Activated CD4-positive, alpha-beta T cell treated with anti-CD3 and anti-CD28 coated beads, Interleukin-2, amount 50 U/mL, for 1 hour (primary cell): ENCODE measurements around the gene EEFSEC.

Experiments
- DNase-seq: peaks from one replicate; pipeline ENCODE4 v3.0.0-alpha.2; 2020

Gene EEFSEC, protein sequence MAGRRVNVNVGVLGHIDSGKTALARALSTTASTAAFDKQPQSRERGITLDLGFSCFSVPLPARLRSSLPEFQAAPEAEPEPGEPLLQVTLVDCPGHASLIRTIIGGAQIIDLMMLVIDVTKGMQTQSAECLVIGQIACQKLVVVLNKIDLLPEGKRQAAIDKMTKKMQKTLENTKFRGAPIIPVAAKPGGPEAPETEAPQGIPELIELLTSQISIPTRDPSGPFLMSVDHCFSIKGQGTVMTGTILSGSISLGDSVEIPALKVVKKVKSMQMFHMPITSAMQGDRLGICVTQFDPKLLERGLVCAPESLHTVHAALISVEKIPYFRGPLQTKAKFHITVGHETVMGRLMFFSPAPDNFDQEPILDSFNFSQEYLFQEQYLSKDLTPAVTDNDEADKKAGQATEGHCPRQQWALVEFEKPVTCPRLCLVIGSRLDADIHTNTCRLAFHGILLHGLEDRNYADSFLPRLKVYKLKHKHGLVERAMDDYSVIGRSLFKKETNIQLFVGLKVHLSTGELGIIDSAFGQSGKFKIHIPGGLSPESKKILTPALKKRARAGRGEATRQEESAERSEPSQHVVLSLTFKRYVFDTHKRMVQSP

DNA sequence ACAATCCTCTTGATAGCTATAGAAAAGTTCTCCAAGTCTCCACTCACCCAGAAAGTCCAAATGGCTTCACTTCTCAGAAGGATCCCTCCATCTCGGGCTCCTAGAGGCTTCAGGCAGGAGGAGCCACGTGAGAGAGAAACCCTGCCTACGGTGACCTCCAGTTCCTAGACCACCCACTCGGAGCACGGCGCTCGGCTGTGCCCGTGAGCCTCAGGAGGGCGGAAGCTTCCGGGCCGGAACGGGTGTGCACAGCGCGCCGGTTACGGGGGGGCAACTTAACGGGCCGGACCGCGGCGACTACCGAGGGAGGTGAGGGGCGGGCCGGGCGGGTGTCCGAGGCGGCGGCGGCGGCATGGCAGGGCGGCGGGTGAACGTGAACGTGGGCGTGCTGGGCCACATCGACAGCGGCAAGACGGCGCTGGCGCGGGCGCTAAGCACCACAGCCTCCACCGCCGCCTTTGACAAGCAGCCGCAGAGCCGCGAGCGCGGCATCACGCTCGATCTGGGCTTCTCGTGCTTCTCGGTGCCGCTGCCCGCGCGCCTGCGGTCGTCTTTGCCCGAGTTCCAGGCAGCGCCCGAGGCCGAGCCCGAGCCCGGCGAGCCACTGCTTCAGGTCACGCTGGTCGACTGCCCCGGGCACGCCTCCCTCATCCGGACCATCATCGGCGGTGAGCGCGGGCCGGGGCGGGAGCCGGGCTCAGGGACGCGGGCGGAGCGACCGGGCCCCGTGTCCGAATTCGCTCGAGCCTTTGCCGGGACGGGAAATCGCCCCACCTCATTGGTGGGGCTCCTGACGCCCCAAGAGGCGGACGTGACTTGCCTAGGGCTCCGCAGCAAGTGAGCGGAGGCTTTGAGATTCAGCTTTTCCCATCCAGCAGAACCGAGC is at the start of gene EEFSEC:
TSS of gene EEFSEC (plus strand) at position 326 of the 886 bp plus-strand sequence. CDS start at position 353, 27 bp downstream.
- peak; percentile 81 for DNase-seq

DNA sequence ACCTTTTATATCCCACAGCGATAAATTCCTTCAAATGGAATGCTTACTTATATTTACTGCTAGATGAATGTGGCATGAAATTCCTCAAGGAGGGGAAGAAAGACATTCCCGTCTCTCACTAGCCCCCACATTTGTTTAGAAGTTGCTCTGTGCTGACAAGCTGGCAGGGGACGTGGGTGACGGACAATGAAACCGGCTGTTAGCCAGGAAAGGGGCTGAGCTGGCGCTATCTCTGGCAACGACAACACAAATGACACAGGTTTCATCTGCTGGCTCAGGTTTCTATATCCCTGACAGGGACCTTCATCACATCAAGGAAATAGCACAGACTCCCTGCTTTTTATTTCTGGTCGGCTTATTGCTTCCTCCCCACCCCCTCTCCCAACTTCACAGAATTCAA is 45.4 kb upstream of the EEFSEC start:
- no peak for DNase-seq

DNA sequence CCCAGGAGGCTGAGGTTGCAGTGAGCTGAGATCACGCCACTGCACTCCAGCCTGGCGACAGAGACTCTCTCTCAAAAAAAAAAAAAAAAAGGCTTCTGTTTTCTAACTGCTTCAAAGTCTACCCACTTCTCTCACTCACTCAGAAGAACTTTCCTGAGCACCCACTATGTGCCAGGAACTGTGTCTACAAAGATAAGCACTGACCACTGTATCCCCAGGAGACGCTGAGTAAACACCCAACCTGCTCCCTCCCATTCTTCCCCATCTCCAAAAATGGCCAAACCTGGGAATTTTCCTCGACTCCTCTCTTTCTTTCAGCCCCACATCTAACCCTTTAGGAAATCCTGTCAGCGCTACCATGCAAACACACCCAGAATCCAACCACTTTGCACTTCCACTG is 42.1 kb upstream of the EEFSEC start:
- DNase-seq, result no peak

DNA sequence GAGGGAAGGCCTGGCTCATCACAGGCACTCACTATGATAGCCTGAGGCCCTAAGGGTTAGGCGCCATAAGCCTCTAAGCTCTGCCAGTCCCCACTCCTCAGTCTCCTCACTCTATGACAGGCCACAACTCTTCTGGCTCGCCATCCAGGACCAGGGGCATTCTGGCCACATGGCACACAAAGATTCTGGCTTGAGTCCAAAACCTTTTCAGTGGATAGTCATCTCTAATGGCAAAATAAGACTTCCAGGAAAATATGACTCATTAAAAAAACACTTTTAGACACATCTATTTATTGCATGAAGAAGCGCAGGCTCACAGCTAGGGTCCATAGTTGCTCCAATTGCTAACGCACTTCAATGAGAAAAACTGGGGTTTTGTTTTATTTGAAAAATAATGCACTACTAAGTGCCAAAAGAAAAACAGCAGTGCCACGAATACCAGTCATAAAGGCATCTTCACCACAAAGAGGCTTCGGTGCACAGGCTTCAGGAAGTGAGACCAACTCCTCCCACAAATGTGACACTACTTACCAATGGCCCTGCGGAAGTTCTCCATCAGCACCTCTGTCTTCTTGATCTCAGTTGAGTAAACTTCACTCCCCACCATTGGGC is 40.8 kb upstream of the EEFSEC start:
- peak; percentile 25 for DNase-seq

DNA sequence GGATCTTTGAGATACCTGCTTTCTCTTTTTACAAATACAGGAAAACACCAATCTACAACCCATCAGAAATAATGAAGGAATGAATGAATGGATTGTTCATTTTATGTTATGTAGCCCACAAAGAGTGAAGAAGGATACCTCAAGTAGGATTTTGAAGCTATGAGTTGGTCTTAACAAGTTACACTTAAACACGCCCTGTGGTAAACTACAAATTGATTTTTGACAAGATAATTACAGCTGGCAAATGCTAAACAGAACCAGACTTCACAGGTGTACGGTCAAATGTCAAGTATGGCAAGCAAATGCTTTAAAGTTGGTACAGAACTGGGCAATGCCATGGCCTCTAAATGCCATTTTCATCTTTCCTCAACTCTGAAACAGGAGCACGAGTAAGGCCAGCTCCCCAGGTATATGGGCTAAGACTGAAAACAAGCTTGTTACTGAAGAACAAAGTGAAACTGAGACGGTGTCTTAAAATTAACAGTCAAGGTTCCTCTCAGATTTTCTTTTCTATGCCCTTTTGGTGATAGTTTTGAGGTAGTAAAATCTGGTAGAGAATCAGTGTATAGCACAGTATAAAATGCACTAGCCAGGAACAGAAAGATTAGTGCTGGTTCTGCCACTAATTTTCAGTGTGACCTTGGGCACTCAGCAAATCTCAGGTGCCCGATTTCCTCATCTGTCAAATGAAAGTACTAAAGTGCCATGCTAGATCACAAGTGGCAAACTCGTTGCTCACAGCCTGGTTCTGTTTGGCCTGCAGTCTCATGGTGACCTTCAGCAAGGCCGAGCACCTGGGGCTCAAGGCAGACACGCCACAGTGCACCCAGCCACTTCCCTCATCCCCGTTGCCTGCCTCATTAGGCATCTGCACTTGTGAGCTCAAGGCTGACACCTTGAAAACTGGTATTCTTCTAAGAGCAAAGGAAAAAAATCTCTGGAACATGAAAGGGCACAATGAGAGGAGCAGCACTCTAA is 39.2 kb upstream of the EEFSEC start:
- no peak for DNase-seq

DNA sequence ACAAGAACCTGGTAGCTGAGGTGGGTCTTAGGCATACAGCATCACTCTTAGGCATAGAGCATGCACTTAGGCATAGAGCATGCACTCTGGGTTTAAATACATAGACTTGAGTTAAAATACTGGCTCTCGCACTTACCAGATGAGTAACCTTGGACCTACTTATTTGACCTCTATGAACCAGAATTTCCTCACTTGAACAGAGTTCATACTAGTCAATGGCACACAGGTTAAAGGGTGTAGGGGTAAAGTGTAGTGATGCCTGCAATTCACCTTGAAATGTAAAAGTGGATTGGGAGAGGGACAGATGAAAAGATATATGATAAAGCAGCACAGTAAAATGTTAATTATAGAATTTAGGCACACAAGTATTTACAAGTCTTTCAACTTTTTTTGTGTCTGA is 31.3 kb upstream of the EEFSEC start:
- no peak for DNase-seq

DNA sequence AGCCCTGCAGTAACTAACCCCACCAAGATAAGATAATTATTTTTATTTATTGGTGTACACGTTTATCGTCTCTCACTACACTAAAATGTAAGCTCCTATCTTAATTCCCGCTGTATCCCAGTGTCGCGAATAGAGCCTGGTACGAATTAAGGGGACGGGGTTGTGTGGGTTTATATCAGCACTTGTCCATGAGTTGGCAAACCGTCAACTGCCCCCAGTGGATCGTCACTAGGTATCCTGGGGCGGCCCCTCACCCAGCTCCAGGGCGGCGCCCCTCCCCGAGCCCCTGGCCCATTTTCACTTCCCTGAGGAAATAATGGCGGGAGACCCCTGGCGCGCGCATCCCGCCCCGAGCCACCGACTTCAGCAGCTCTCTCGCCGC is 30.1 kb upstream of the EEFSEC start:
- DNase-seq, result no peak

DNA sequence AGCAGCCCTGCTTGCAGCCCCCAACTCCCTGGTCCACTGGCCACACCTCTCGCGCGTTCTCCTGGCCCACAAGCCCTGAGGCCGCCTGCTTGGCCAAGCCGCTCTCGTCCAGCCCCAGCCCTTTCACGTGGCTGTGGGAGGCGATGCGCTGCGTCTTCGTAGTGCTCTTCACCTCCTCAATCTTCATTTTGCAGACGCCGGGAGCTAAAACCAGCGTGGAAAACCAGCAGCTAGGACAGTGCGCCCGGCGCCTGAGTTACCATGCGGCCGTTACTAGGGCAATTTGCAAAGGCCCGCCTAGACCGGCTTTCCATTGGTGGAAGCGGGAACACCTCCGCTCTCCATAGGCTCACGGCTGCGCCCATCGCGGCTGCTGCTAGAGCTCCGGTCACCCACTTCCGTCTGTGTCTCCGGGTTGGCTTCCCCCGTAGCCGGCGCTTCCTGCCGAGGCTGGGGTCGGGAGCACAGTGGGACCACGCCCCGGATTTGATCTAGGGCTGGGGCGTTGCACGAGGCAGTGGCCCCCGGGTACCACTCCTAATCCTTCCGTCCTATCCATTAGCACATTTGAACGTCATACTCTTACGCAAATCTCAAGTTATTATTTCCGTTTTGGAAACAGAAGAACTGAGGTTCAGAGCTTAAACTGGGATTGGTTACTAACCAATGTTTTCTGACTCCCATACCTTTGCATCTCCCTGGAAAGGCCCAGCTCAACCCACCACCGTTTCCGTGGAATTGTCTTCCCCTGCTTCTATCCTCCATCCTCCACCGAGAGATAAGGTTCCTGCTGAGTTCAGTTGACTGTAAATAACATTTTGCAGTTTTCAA is 29.5 kb upstream of the EEFSEC start, which contains the start of gene RUVBL1:
TSS of gene RUVBL1 (minus strand) at position 275 of the 831 bp plus-strand sequence. CDS start at position 187, 88 bp downstream.
- DNase-seq, result peak; percentile 96

DNA sequence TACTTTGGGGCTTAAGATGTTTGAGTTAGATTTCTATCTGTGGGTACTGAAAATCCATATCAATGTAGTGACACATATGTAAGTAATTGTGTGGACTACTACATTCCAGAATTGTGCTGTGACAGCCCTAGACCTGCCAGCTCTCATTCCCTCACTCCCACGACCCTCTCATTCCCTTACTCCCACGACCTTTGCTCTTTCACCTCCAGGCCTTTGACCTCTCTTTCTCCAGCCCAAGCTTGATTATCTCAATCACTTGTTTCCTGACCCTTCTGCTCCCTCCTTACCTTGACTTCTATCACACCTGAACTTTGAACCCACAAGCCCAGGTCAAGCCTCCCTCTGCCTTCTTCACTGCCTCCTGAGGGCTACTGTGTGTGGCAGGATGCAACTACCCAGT is 26.0 kb upstream of the EEFSEC start:
- DNase-seq, result no peak

DNA sequence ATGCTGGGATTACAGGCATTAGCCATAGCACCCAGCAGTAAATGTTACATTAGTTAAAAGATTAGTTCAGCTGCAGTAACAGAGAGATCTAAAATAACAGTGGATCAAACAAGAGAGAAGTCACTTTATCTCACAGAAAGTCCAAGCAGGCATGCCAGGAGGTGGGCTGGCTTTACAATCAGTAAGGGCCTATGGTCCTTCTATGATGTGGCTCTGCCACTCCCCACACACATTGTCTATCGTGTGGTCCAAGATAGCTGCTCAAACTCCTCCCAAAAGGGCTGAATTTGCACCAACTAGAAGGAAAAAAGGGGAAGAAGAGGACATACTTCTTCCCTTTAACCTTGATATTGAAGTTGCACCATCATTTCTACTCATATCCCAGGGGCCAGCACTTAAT is 25.0 kb upstream of the EEFSEC start:
- no peak for DNase-seq

DNA sequence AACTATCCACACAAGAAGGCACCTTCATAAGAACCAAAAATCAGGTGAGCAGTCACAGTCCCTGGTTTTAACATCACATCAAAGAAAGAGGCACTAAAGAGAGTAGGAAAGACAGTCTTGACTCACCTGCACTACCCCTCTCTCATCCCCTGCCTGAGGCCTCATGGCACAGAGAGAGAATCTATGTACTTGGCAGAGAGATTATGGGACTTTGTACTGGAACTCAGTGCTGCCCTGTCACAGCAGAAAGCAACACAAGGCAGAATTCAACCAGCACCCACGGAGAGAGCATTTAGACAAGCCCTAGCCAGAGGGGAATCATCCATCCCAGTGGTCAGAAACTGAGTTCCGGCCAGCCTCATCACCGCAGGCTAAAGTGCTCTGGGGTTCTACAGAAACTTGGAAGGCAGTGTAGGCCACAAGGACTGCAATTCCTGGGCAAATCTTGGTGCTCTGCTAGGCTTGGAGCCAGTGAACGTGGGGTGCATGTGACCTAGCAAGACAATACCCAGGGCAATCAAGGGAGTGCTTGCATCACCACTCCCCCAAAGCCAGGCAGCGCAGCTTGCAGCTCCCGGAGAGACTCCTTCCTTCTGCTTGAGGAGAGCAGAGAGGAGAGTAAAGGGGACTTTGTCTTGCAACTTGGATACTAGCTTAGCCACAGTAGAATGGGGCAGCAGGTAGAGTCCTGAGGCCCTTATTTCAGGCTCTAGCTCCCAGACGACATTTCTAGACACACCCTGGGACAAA is 21.2 kb upstream of the EEFSEC start:
- DNase-seq, result no peak

DNA sequence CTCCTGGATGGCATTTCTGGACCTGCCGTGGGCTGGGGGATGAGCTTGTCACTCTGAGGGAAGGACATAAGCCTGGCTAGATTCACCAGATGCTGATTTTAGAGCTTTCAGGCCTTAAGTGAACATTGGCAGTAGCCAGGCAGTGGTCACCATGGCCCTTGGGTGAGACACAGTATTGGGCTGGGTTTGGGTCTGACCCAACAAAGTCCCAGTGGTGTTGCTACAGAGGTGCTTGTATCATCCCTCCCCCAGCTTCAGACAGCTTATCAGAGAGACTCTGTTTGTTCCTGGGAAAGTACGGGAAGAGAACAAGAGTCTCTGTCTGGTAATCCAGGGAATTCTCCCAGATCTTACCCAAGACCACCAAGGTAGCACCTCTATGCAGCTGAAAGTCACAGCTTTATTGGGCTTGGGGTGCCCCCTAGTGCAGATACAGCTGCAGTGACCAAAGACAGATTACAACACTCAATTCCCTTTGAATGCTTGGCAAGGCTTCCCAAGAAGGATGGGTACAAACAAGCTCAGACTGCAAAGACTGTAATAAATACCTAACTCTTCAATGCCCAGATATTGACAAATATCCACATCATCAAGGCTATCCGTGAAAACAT is 19.9 kb upstream of the EEFSEC start:
- peak; percentile 52 for DNase-seq

DNA sequence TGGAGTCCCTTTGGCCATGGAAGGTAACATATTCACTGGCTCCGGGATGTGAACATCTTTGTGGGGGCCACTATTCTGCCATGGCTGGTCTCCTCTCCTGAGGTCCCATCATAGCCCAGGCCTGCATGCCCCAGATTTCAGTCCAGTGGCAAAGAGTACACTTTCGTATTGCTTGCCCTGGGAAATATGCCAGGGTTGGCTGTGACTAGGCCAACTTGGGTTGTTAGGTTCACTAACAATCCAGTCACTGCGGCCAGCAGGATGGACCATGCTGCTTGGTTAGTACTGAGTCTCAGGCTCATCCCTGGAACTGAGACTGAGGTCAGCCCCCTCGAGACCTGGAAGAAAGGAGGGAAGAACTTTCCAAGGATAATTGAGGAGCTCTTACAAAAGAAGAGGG is 9.8 kb upstream of the EEFSEC start:
- DNase-seq, result no peak

DNA sequence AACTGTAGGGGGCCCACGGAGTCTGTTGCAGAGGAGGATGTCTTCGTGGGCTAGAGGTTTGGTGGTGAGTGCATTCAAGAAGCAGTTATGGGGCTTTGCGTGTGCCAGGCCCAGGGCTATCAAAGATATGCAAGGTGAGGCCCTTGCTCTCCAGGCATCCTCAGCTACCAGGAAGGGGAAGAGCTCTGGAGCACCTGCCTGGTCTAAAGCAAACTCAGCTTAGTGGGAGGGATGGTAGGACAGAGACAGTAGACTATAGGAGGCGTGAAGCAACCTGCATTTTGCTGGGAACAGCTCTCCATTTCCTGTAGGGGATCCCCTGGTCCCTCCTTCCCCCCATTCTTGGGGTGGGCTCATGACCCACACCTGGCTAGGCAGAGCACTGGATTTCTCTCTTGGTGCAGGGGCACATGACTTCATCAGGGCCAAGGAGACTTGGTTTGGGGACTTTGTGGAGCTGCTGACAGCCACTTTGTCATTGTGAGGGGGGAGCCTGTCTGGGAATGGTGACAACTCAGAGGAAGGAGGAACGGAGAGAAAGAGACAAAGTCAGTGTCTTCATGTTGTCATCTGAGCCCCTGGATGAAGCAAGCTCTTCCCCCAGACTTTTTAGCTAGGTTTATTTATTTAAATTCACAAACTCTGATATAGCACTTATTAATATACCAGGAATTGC is 8.6 kb upstream of the EEFSEC start:
- no peak for DNase-seq

DNA sequence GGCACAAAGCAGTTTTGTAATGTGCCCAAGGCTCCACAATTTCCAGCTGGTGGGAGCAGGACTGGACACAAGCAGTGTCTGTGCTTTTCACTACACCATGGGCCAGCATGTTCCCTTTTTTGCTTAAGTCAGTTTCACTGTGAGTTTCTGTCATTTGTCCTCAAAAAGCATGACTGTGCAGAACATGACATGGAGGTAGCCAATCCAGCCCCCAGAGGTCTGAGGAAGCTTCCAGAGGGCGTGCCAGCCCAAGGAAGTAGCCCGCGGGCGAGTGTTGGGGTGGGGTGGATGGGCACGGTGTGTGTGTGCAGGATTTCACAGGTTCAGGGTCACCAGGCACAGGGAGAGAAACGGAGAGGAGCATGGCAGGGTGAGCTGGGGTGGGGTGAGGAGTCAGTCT is 8.0 kb upstream of the EEFSEC start:
- DNase-seq, result no peak

DNA sequence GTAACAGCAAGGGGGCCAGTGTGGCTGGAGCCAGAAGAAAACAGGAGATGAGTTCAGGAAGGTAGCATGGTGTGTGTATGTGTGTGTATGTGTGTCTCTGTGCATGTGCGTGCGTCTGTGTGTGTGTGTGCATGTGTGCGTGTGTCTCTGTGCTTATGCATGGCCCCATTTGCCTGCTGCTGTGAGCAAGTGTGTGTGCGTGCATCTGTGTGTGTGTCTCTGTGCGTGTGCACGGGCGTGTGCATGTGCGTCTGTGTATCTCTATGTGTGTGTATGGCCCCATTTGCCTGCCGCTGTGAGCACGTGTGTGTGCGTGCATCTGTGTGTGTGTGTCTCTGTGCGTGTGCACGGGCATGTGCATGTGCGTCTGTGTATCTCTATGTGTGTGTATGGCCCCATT is 7.1 kb upstream of the EEFSEC start:
- no peak for DNase-seq

DNA sequence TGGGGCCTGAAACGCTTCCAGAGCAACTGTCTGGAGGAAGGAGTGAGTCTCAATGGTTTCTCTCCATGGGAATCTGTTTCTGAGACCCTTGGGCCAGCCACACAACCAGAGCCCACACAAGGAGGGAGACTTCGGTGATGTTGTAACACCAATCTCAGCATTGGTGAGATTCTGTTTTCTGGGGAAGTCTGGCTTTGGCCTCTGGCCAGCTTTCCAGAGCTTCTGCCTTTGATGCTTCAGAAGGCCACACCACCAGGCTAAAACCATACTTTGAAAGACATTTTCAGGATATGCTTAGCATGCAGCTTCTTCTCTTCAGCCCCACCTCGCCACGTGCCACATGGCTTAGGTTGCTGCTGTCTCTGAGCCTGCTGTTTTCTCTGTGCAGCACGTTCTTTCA is 3.6 kb upstream of the EEFSEC start:
- DNase-seq, result no peak

DNA sequence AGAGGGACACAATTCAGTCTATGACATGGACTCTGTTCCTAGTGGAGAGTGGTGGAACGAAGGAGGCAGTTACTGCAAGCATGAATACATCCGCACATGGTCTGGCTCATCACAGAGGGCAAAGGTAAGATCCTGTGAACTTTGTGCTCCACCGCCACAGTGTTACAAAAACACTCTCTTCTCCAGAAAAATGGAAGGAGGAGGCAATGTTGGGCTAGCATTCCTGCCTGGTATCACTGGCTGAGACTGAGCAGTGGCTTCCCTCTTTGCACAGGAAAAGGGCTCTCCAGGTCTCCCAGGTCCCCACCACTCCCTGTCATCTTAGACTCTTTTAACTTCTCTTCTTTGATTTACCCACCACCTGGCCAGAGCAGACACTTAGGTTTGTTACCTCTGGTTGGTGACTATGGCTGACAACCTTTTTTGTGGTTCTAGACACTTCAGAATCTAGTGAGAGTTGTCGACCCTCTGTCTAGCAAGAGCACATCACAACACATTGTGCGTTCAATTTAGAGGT is 1.5 kb upstream of the EEFSEC start:
- no peak for DNase-seq
